Motor neuron (in vitro differentiated cells): ENCODE results near the gene PBX2. TPM values are rescaled to one million over a fixed set of nuclear protein-coding genes. Genes with fewer than 3 reads are reported as not detected.
"Not testable (repeated sequence)": the region's sequence is repeated elsewhere in the genome, so short reads cannot be mapped to it uniquely, and the experiment has no call there.

Experiments used
- ATAC-seq, 8 experiments: fragments of 200-7000 bp; cut with Tn5 transposase; replicated peaks in 6 of 8; 2 replicates each; pipeline ENCODE4 v1.8.0; 2021; ENCODE audit warnings: mild to moderate bottlenecking in 8 of 8, moderate library complexity in 8 of 8
- H3K27ac ChIP-seq, 2 donors: fragments of 250-450 bp; sonication (Bioruptor Pico); 2 replicates each; pipeline ENCODE4 v1.9.0; 2021; ENCODE audit warnings: antibody characterized with exemption in 2 of 2, mild to moderate bottlenecking in 2 of 2, moderate library complexity in 1 of 2
- H3K4me1 ChIP-seq, 2 donors: fragments of 250-450 bp; sonication (Bioruptor Pico); replicated peaks in 1 of 2; 2 replicates each; pipeline ENCODE4 v1.6.1; 2021; ENCODE audit warnings: antibody characterized with exemption in 2 of 2, mild to moderate bottlenecking in 2 of 2, moderate library complexity in 1 of 2
- H3K4me3 ChIP-seq, 5 donors: fragments of 250-450 bp; sonication (Bioruptor Pico); 2 replicates each; pipeline ENCODE4 v1.9.0; 2021; ENCODE audit warnings: antibody characterized with exemption in 5 of 5, mild to moderate bottlenecking in 5 of 5, moderate library complexity in 4 of 5
- WGBS, 10 experiments: fragments of 450-650 bp; shearing (Covaris generic); methylation state at CpG; one replicate each; pipeline ENCODE4 v1.0.0; 2022; 5-methylcytosine and 5-hydroxymethylcytosine counted together
- in situ Hi-C, 9 experiments: fragments of 400-800 bp; cut with MboI; loops; one replicate each; pipeline ENCODE4 v1.15.0; 2021; ENCODE audit warnings: low sequenced_read_pairs in 9 of 9, low pct_unique_long_range_greater_than_20kb in 2 of 9; ENCODE audit not compliant: unreplicated experiment in 9 of 9
- total RNA-seq, 8 experiments: library from RNA; unstranded; fragments of 300-600 nt; gene quantifications; 2 replicates each; pipeline versions ENCODE4 v1.2.3 to v1.2.4, GENCODE V29; 2022

The PBX2 gene
- total RNA-seq, 8 experiments from 2014 or later: 25.9 to 78.8 (median 48.0) TPM

- H3K27ac ChIP-seq: no peak overlapping the region
- peaks cover 15 to 22% of the 10 kb centered on the region in 2 donors for H3K4me1 ChIP-seq
- ATAC-seq: no peak
- in situ Hi-C loops: loop anchor here in 1 of 9 experiments (25.0 kb wide), 1 partner anchor 661 kb away; the partner anchor contains the start of genes ATP6V1G2, DDX39B, MCCD1 and NFKBIL1
- WGBS, 10 experiments: 67 to 100% (median 82%) methylated on average over 1 to 3 of the region's 3 CpGs; no CpG with 5 or more reads in 3 of the 10 experiments
- H3K4me3 ChIP-seq: no peak overlapping the region
Observed at GRCh38 chr6:32198345-32198696, 8.3 kb upstream of the PBX2 start.

- 34 to 100% (median 53%) methylated on average over 1 to 9 of the region's 28 CpGs; no CpG with 5 or more reads in 3 of the 10 experiments for WGBS, 10 experiments
- in situ Hi-C loops: loop anchor here in 1 of 9 experiments (25.0 kb wide), 1 partner anchor 660 kb away; the partner anchor contains the start of genes ATP6V1G2, DDX39B, MCCD1 and NFKBIL1
- no peak for ATAC-seq
- Histone ChIP-seq H3K27ac (peak overlapping the region; percentile 99 to 100), H3K4me1 (peaks cover 15 to 20% of the 10 kb centered on the region in 2 donors), H3K4me3 (peak overlapping the region; percentile 43 to 63 (median 50))
Observed at GRCh38 chr6:32196682-32197616, 6.9 kb upstream of the PBX2 start.

- H3K4me3 ChIP-seq: peak overlapping the region; percentile 43 to 63 (median 50)
- in situ Hi-C loops: loop anchor here in 1 of 9 experiments (25.0 kb wide), 1 partner anchor 659 kb away; the partner anchor contains the start of genes ATP6V1G2, DDX39B, MCCD1 and NFKBIL1
- 0 to 4% (median 0%) methylated on average over 3 to 7 of the region's 58 CpGs; no CpG with 5 or more reads in 6 of the 10 experiments for WGBS, 10 experiments
- peaks cover 17 to 20% of the 10 kb centered on the region in 2 donors for H3K4me1 ChIP-seq
- H3K27ac ChIP-seq: peak overlapping the region; percentile 99 to 100
- ATAC-seq: peak; percentile 80 to 89 (median 84)
Observed at GRCh38 chr6:32195902-32196681, 6.1 kb upstream of the PBX2 start.

- peak in 4 of 8 experiments; percentile 82 to 89 (median 84) for ATAC-seq
- peaks cover 22 to 24% of the 10 kb centered on the region in 2 donors for H3K4me1 ChIP-seq
- H3K27ac ChIP-seq: peak overlapping the region in 1 of 2 donors; percentile 99
- peak overlapping the region; percentile 43 to 63 (median 50) for H3K4me3 ChIP-seq
- 0% methylated on average over 1 to 6 of the region's 25 CpGs; no CpG with 5 or more reads in 6 of the 10 experiments for WGBS, 10 experiments
- in situ Hi-C loops: loop anchor here in 1 of 9 experiments (25.0 kb wide), 1 partner anchor 658 kb away; the partner anchor contains the start of genes ATP6V1G2, DDX39B, MCCD1 and NFKBIL1
Observed at GRCh38 chr6:32195652-32195901, 5.6 kb upstream of the PBX2 start.

- 0 to 90% (median 50%) methylated on average over 2 to 5 of the region's 15 CpGs; no CpG with 5 or more reads in 3 of the 10 experiments for WGBS, 10 experiments
- peak overlapping the region; percentile 35 to 42 (median 39) for H3K4me3 ChIP-seq
- peak in 6 of 8 experiments; percentile 6 to 87 (median 81) for ATAC-seq
- peak overlapping the region; percentile 80 to 83 for H3K27ac ChIP-seq
- H3K4me1 ChIP-seq: peaks cover 22 to 24% of the 10 kb centered on the region in 2 donors
- in situ Hi-C loops: loop anchor here in 1 of 9 experiments (25.0 kb wide), 1 partner anchor 658 kb away; the partner anchor contains the start of genes ATP6V1G2, DDX39B, MCCD1 and NFKBIL1
Observed at GRCh38 chr6:32194825-32195651, 5.0 kb upstream of the PBX2 start.

- Histone ChIP-seq H3K4me1 (peaks cover 22 to 24% of the 10 kb centered on the region in 2 donors), H3K4me3 (no peak overlapping the region), H3K27ac (peak overlapping the region in 1 of 2 donors; percentile 83)
- WGBS, 10 experiments: 86 to 100% (median 96%) methylated on average over 1 to 4 of the region's 4 CpGs; no CpG with 5 or more reads in 1 of the 10 experiments
- ATAC-seq: no peak
- in situ Hi-C loops: loop anchor here in 1 of 9 experiments (25.0 kb wide), 1 partner anchor 657 kb away; the partner anchor contains the start of genes ATP6V1G2, DDX39B, MCCD1 and NFKBIL1
Observed at GRCh38 chr6:32194388-32194787, 4.4 kb upstream of the PBX2 start.

- peaks cover 28 to 31% of the 10 kb centered on the region in 2 donors for H3K4me1 ChIP-seq
- H3K27ac ChIP-seq, H3K4me3 ChIP-seq, ATAC-seq: not testable (repeated sequence)
- in situ Hi-C loops: loop anchor here in 1 of 9 experiments (25.0 kb wide), 1 partner anchor 656 kb away; the partner anchor contains the start of genes ATP6V1G2, DDX39B, MCCD1 and NFKBIL1
- WGBS, 10 experiments: 70 to 91% (median 86%) methylated on average over 4 to 10 of the region's 13 CpGs; no CpG with 5 or more reads in 5 of the 10 experiments
Observed at GRCh38 chr6:32193096-32193495, 3.1 kb upstream of the PBX2 start.

GRCh38 chr6:32192608-32193039 is 2.6 kb upstream of the PBX2 start, which contains the start of gene GPSM3:
GPSM3 (minus strand) TSS chr6:32192643; CDS start chr6:32192513, 130 bp downstream.
- Histone ChIP-seq H3K27ac (no peak within 1 kb of the TSS), H3K4me3 (no peak within 1 kb of the TSS), H3K4me1 (peaks cover 29 to 30% of the 10 kb centered on the region in 2 donors)
- WGBS, 10 experiments: 43% methylated on average over 1 of the region's 5 CpGs; no CpG with 5 or more reads in 9 of the 10 experiments
- in situ Hi-C loops: loop anchor here in 1 of 9 experiments (25.0 kb wide), 1 partner anchor 655 kb away; the partner anchor contains the start of genes ATP6V1G2, DDX39B, MCCD1 and NFKBIL1
- ATAC-seq: no peak

- in situ Hi-C loops: loop anchor here in 1 of 9 experiments (25.0 kb wide), 1 partner anchor 655 kb away; the partner anchor contains the start of genes ATP6V1G2, DDX39B, MCCD1 and NFKBIL1
- 100% methylated on average over 1 of the region's 15 CpGs; no CpG with 5 or more reads in 9 of the 10 experiments for WGBS, 10 experiments
- no peak for ATAC-seq
- no peak overlapping the region for H3K27ac ChIP-seq
- H3K4me1 ChIP-seq: peaks cover 23 to 24% of the 10 kb centered on the region in 2 donors
- H3K4me3 ChIP-seq: no peak overlapping the region
Observed at GRCh38 chr6:32191696-32192607, 1.9 kb upstream of the PBX2 start.

- in situ Hi-C loops: loop anchor here in 1 of 9 experiments (25.0 kb wide), 1 partner anchor 654 kb away; the partner anchor contains the start of genes ATP6V1G2, DDX39B, MCCD1 and NFKBIL1
- Histone ChIP-seq H3K4me1 (peaks cover 18 to 26% of the 10 kb centered on the region in 2 donors), H3K4me3 (peak overlapping the region; percentile 42 to 68 (median 65)), H3K27ac (peak overlapping the region; percentile 86 to 88)
- no peak for ATAC-seq
- 67 to 100% (median 79%) methylated on average over 1 to 3 of the region's 8 CpGs; no CpG with 5 or more reads in 5 of the 10 experiments for WGBS, 10 experiments
Observed at GRCh38 chr6:32190911-32191677, 1.1 kb upstream of the PBX2 start.
